Measurements from ENCODE around the gene GANAB.
"Not testable (repeated sequence)": the region's sequence is repeated elsewhere in the genome, so short reads cannot be mapped to it uniquely, and the experiment has no call there.

The GANAB gene

DNA sequence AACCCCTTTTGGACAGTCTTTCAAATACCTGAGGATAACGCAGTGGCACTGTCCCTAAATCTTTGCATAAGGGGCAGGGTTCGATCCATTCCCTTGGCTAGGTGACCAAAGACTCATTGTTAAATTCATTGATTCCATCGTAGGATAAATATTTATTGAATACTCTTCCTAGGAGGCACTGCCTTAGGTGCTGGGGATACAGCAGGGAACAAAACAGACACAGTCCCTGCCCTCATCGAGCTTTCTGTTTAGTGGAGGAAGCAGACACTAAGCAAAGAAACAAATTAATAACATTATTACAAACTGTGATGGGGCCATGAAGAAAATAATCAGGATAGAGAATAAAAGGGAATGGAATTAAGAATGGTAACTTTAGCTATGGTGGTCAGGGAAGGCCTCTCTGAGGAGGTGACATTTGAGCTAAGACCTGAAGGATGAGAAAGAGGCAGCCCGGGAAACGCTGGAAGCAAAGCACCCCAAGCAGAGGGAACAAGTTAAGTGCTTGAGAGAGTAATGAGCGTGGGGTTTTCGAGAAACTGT is 25.3 kb downstream of the GANAB start:
- no peak for DNase-seq

DNA sequence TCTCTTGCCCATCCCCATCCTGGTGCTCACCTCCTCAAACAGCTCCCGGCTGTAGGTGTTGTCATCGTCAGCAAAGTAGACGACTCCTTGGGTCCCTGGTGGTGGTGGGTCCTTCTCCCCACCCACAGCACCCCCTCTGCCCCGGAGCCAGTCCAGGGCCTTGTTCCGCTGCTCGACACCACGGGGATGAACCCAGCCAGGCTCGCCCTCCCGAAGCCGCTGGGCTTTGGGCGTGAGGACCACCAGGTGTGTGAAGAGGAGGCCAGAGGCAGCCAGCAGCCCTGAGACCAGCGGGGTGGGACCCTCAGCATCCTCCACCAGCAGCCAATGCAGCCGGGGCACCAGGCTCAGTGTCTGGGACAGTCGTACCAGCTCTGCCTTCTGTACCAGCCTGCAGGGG is 29.5 kb downstream of the GANAB start:
- not testable (repeated sequence) for DNase-seq

- DNase-seq: no peak
Measured at GRCh38 chr11:62615521-62615920, 30.9 kb downstream of the GANAB start.

DNA sequence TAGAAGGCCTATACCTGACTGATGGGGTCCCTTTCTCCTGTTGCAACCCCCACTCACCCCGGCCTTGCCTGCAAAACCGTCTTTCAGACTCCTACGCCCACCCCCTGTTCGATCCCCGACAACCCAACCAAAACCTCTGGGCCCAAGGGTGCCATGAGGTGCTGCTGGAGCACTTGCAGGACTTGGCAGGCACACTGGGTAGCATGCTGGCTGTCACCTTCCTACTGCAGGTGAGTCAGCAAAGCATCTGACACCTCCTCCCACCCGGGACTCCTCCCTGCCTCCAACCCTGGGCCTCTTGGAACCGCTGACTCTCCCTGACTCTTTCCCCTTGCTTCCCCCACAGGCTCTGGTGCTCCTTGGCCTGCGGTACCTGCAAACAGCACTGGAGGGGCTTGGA is 32.1 kb downstream of the GANAB start:
- DNase-seq: no peak

GRCh38 chr11:62613291-62613778 is 33.1 kb downstream of the GANAB start:
- DNase-seq: no peak

DNA sequence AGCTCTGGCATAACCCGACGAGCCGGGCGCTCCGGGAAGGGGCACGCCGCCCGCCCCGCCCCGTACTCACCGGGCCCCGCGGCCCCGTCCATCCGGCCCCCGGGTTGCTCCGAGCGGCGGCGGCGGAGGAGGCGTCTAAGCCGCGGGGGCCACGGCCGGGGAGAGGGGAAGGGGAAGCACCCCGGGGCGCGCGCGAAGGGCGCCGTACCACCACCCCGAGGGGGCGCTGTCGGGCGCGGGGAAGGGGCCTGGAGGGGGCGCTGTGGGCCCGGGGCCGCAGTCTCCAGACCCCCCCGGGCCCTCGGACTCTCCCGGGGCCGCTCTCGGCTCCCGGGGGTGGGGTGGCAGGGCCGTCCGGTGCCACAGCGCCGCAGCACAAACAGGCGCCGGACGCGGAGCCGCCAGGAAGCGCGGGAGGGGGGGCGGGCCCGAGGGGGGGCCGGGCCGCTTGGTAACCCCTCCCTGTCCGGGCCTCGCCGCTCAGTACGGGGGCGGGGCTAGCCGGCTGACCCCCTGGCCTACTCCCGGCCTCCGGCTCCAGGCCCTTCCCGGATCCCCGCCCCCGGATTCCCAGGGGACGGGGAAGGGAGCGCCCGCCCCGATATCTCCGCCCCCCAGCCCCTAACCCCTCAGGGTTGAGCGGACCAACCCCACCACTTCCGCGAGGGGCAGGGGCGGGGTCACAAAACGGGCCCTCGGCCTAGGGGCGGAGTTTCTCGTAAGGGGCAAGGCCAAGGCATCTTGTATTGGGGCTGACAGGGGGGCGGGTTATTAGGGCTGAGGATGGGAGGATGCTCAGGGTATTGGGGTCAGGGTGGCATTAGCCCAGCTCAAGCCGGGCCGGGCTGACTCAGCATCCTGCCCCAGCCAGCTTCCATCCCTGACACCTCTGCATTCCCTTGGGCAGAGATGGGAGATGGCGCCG is 33.8 kb downstream of the GANAB start, which contains the start of the genes EML3 and ROM1:
Gene EML3, minus strand, starts transcription at position 410 of the 925 bp plus-strand sequence. Its CDS starts 318 bp downstream, at position 92.
Gene ROM1, plus strand, starts transcription at position 892 of the 925 bp plus-strand sequence. Its CDS starts 25 bp downstream, at position 917.
- DNase-seq: peak; percentile 87

DNA sequence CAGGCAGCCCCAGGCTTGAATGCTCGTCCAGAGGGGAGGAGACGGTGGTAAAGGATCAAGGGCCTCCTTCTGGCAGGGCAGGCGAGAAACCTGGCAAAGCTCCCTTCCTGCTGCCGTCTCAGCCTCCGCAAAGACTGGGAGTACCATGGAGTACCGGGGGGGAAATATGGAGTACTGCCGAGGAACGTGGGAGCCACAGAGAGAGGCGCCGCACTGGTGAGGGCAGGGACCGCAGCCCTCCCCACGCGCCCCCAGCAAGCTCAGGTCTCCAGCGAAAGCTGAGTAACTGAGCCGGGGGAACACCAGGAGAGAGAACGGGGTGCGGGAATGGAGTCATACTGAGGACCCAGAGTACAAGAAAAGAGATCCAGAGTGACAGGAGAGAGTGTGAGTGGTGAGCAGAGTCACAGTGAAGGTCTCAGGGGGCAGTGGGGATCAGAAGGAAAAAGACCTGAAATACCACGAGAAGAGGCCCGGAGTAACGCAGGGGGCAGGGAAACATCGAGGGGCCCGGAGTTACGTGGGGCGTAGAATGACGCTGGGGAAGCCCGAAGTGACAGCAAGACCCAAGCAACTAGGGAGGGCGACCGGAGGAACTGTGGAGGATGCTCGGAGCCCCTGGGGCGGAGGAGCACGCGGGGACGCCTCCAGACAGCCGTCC is 34.6 kb downstream of the GANAB start:
- no peak for DNase-seq

- DNase-seq: no peak
Measured at GRCh38 chr11:62610814-62611704, 35.4 kb downstream of the GANAB start.

DNA sequence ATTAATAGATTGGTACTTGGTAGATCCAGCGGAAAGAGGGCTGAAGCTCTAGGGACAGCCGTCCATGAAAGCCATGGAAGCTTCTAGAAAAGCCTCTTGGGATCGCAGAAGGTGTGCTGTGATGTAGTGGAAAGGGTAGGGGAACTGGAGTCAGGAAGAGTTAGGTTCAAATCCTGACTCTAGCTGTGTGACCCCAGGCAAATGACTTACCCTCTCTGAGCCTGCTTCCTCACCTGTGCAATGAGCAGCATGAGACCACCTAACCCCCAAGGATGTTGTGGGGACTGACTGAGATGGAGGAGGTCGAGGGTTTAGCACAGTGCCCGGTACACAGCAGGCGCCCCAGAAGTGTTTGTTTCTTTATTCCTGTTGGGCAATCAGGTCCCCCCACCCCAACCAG is 36.0 kb downstream of the GANAB start:
- no peak for DNase-seq

DNA sequence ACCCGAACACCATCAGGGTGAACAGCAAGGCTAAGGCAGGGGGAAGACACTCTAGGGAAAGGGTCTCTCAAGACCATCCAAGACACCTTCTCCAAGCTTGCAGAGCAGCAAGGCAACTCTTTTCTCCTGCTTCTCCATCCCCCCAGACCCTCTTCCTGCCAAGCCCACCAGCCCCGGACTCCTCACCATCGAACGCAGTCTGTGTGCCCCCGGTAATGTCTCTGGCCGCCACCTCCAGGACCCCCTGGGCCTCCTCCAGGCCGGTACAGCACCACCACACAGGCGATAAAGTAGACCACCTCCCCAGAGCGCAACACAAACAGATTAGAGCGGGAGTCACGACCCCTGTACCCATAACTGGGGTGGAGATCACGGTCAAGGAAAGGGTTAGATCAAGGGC is 37.6 kb downstream of the GANAB start:
- no peak for DNase-seq

DNA sequence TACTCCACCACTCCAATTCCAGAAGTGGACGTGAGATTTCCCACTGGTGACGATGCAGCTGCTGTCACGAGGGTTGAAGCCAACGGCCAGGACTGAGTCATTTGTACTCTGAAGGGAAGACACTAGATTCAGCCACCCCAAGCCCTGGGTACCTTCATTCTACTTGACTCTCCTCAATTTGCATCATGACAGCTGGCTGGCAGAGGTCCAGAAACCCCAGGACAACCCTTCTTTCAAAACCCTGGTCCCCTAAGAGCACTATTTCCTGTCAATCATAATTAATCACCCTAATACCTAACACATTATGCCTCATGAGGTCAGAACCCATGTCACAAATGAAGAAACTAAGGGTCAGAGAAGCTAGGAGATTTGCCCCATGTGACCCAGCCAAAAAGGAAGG is 38.7 kb downstream of the GANAB start:
- DNase-seq: no peak

- DNase-seq: no peak
Measured at GRCh38 chr11:62605902-62606301, 40.5 kb downstream of the GANAB start.

DNA sequence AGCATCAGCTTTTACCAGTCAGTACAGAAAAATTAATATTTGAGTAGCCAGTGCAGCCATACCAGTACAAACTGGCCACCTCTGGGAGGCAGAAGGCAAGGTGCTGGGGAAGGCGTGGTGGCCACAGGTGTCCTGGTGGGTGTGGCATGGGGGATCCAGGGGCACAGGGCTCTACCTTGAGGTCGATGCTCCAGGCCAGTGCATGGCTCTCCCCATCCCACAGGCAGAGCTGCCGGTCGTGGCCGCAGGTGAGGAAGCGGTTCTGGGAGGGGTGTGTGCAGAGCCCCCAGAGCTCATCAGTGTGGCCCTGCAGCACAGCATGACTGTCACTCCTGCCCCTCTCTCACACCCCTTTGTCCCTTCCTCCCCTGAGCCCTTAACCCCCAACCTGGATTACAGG is 40.9 kb downstream of the GANAB start:
- no peak for DNase-seq

- no peak for DNase-seq
Measured at GRCh38 chr11:62604460-62605120, 41.8 kb downstream of the GANAB start.

- DNase-seq: no peak
Measured at GRCh38 chr11:62603776-62604299, 42.6 kb downstream of the GANAB start.

DNA sequence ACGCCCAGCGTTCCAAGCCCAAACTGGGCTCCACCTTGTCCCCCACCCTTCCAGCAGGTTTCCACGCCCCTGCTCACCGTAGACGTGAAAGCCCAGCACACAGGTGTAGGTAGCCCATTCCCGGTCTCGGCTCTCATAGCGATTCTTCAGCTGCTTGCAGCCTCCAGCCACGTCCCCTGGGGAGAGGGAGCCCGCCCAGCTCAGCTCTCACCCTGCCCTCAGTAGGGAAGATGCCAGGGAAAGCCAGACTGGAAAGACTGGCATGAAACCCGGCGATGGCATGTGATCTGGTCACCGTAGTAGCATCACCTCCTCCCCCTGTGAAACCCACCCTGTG is 43.4 kb downstream of the GANAB start:
- no peak for DNase-seq

DNA sequence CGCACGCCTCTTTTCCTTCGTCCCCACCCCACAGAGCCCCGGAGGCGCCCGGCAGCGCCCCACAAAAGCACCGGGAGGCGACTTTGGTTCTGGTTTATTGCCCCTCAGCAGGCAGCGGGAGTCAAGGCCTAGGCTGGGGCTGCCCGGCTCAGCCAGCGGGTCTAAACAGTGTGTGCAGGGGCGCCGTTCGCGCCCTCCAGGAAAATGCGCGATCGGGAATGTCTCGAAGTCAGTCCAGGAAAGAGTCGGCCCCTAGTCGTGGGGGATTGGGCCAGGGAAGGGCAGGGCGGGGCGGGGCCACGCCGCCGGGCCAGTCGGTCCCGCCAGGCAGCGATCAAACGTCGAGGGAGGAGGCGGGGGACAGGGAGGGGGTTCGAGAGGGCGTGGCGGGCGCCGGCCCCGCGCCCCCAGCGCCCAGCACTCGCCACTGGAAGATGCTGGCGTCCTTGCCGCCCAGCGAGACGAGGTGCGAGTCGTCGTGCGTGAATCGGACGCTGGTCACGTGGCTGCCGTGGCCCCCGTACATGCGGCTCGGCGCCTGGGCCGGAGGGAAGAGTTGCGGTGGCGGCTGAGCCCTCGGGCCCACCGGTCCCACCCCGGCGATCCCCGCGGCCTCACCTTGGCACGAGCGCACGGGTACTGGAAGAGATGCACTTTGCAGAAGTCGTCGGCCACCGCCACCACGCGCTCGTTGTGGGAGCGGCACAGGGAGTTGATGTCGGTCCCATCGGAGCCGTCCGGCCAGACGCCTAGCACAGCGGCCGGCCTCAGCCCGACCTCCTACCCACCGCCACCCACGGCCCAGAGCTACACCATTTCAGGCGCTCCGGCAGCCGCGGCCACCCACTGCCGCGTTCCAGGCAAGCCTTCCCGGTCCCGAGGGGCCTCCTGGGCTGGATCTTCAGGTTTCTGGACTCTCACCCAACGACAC is 44.0 kb downstream of the GANAB start:
- no peak for DNase-seq

GRCh38 chr11:62601372-62602140 is 44.9 kb downstream of the GANAB start, which contains the start of gene MTA2:
TSS of gene MTA2 (minus strand) at chr11:62601865. CDS start at chr11:62601450, 415 bp downstream.
- DNase-seq: peak; percentile 99

- DNase-seq: peak; percentile 34
Measured at GRCh38 chr11:62601122-62601371, 45.4 kb downstream of the GANAB start.

Data from activated effector memory CD4-positive, alpha-beta T cell treated with Interleukin-2 at 50 U/mL for 16 hours (primary cell).